HG02970 (cell line): ENCODE data around the gene SPACA9.

Experiments
- ATAC-seq: cut with Tn5 transposase; IDR thresholded peaks from one replicate; pipeline ENCODE4 v1.9.1; 2021; ENCODE audit warnings: mild to moderate bottlenecking, moderate library complexity, moderate number of reproducible peaks; ENCODE audit not compliant: unreplicated experiment, low FRiP score

Gene SPACA9

GRCh38 chr9:132878695-132879456, at the start of gene SPACA9:
SPACA9 (plus strand) TSS chr9:132878898; CDS start chr9:132883948, 5,050 bp downstream.
- no peak for ATAC-seq

DNA sequence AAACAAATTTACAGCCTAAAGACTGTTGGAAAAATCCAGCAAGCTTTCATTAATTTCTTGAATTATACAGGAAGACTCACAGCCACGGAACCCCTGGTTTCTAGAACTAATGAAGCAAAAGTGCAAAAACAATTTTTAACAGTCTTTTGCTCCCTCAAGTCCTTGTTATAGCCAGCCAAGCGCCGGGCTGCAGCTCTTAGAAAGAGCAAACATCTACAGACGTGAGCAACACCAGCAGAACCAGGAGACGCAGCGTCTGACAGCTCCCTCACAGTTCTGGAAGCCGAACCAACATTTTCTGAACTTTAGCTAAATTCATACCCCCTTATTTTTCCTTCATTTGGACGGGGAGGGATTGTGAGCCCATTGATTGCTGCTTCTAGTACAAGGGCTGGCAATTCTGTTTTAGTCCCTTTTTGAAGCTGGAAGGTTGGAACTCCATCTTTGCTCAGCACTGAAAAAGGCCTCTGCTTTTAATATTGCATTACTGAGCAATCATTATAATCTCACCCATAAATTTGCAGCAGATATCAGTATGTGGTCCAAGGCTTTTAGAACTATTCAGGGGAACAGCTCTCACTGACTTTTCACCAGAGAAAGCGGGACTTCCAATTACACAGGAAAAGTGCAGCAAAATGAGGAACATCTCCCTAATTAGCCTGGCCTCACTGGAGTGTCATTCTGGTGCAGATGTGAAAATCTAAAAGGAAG, 46.4 kb upstream of the SPACA9 start:
- ATAC-seq = no peak

DNA sequence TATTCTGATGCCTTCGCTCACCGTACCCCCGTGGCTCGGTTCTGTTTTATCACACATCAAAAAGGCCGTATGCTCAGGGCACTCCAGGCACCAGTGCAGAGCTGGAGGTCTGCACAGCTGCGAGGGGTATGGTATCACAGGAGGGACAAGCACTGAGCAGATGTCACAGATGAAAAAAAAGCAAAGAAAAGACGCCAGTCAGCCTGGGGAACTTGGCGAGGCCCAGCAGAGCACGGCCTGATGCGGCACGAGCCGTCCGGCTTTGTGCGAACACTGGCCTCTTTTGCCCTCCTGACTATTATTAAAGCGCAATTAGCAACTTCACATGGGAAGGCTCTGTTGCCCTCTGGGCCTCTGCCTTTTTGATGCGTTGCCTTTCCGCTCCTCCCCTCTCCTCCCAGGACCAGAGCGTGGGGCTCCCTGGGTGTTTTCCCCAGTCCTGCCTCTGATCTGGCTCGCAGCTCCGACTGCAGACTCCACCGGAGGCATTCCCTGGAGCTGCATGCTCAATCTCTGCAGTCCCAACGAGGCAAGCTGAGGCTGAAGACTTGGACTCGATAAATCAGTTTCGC, 45.1 kb upstream of the SPACA9 start:
- ATAC-seq = no peak

DNA sequence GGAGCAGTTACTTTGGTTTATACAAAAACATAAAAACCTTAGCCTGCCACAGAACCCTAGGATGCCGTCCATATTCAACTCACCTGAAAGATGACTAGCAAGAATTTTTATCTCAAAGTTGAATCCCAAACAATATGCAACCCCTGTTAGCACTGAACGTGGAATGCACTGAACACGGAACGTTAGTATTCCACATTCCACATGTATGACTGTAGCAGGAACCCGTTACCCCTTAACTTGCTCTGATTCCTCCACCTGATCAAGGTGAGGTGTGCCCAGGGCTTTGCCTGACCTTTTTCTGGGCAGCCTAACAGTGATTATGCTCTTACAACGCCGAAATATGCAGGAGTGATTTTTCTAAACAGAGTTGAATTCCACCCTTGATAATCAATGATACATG, 44.4 kb upstream of the SPACA9 start:
- no peak for ATAC-seq

- no peak for ATAC-seq
Observed at GRCh38 chr9:132837501-132838286, 41.0 kb upstream of the SPACA9 start.

- ATAC-seq = no peak
Observed at GRCh38 chr9:132838291-132838690, 40.4 kb upstream of the SPACA9 start.

GRCh38 chr9:132840980-132841379, 37.7 kb upstream of the SPACA9 start:
- no peak for ATAC-seq

GRCh38 chr9:132842124-132843044, 36.3 kb upstream of the SPACA9 start:
- ATAC-seq = no peak

- no peak for ATAC-seq
Observed at GRCh38 chr9:132846109-132846917, 32.4 kb upstream of the SPACA9 start.

DNA sequence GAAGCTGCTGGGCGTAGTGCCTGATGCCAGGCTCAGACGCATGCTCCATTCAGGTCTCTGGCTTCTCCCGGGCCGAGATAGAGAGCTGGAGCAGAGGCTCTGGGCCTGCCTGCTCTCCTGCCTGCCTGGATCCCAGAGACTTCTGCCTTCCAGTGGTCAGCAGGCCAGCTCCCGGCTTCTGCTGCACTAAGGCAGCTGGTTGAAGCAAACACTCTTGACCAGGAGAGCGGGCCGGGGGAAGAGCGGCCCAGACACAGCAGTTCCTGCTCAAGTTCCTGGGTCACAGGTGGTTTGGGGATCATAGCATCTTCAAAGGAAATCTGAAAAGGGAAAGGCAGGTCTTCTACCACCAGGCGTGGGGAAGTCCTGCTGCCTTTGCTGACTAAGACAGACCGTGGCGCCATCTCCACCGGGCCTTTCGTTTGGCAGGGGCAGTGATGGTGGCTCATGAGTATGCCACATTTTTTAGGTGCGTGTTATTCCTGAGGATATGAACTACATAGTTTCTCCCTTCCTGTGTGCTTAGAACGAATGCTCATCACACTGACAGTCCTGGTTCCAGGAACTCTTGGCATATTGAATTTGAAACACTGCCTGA, 31.7 kb upstream of the SPACA9 start:
- ATAC-seq = no peak

DNA sequence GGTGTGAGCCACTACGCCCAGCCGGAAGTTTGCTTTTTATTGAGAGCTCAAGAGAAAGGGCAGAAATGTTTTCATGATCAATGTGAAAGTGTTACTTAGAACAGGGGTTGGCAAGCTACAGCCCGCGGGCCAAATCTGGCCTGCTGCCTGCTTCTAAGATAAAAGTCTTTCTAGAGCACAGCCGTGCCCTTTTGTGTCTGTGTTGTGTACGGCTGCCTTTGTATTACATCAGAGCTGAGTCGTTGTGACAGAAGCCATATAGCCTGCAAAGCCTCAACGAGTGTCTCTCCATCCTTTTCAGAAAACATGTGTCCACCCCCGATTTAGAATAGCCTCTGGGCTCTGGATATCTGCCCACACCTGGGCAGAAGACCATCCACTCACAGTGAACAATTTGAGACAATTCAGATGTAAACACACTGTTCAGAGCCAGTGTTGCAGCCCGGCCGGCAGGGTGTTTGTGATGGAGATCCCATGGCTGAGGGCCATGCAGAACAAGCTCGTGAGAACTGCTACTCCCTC, 29.5 kb upstream of the SPACA9 start:
- ATAC-seq = no peak

DNA sequence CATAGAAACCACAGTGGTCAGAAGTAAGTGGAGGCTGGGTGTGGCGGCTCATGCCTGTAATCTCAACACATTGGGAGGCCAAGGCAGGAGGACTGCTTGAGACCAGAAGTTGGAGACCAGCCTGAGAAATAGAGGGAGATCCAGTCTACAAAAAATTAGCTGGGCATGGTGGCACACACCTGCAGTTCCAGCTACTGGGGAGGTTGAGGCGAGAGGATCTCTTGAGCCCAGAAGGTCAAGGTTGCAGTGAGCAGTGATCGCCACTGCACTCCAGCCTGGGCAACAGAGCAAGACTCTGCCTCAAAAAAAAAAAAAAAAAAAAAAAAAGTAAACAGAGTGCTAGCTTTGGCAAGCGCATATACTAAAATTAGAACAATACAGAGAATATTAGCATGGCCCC, 25.2 kb upstream of the SPACA9 start:
- ATAC-seq = no peak

DNA sequence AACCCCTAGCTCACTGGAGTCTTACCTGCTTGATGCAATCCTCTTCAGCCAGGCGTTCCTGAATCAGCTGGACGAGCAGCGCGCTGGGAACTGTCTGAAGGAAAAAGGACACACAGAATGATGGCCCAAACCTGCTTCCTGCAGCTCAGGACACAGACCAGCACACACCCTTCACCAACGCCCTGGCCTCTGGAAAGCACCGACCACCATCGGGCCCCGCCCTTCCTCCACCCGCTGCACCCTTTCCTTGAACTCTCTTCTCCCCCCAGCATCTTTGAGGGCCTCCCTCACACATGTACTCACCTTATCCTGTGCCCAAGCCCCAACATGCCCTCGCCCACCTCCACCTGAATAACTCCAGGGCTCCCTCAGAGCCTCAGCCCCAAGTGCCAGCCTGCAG, 23.9 kb upstream of the SPACA9 start:
- no peak for ATAC-seq

DNA sequence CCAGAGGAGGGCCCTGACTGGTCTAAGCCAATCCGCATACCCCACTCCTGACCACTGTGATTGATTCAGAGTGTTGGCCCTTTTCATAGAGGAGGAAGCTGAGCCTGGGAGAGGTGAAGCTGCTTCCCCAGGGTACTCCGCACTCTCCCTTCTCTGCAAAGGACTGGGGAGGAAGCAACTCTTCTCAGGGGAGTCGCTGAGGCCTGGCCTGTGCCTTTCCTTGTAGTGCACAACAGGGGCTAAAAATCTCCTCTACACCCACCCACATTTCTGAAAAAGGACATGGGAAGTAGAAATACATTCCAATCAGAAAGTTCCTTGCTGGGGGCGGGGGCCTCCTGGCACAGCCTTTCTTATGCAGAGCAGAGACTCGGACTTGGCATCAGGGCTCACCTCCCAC, 22.8 kb upstream of the SPACA9 start:
- ATAC-seq = no peak

- no peak for ATAC-seq
Observed at GRCh38 chr9:132857031-132857430, 21.7 kb upstream of the SPACA9 start.

DNA sequence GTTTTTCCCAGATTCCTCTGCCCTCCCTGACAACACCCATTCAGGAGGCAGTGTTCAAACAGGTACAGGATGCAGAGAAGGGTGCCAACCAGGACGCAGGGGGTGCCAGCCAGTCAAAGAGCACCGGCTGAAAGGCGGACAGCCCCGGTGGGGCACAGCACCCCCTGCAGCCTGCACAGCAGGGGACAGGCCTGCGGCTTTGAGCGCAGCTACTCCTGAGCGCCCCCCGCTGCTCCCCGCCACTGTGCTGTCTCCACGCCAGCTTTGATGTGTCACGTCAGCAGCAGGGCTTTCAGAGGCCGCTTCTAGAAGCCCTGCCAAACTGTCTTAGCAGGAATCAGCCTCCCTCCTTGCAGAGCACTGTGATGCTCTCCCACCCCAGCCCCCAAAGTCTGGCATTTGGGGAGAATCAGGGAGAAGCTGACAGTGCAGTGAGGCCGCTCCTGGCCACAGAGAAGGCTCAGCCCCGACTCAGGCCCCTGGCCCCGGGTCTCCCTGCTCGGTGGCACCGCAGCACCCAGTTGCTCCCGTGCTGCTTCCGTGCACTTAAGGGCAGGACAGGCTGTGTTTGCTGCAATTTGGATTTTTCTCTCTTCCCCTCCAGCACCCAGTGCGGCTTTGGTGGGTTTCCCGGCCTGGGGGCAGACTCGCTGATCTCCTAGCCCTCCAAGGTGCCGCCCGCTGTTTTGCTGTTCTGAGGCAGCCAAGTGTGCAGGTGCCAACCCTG, 20.9 kb upstream of the SPACA9 start:
- no peak for ATAC-seq

GRCh38 chr9:132858751-132859150, 19.9 kb upstream of the SPACA9 start:
- ATAC-seq = no peak

DNA sequence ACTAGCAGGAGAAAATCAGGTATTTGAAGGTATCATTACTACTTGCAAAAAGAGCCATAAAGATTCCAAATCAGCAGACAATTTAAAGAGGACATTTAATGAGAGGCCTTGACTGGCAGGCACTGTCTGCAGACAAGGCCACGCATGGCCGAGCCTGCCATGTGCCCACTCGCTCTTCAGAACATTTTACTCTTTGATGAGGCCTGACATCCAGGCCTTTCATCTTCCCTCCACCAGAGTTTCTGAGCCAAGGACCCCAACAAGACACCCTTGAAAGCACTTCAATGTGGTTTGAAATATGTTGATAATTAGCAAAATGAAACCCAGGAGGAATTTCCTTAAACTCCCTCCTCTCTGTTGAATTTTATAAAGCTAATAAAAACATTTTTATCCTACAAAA, 17.0 kb upstream of the SPACA9 start:
- no peak for ATAC-seq
